ENCODE data around the gene IFI44.

IFI44 gene

GRCh38 chr1:78647238-78647637 lies 2.4 kb upstream of the IFI44 start:
- TF ChIP-seq CTCF (IDR thresholded peaks at IDR 0.05; ENCODE audit: low read length, missing control alignments) = no peak
- H3K4me3 ChIP-seq (replicated peaks; ENCODE audit: low read depth, low read length) = no peak overlapping the region
- DNase-seq (ENCODE audit: low read depth) = no peak

DNA sequence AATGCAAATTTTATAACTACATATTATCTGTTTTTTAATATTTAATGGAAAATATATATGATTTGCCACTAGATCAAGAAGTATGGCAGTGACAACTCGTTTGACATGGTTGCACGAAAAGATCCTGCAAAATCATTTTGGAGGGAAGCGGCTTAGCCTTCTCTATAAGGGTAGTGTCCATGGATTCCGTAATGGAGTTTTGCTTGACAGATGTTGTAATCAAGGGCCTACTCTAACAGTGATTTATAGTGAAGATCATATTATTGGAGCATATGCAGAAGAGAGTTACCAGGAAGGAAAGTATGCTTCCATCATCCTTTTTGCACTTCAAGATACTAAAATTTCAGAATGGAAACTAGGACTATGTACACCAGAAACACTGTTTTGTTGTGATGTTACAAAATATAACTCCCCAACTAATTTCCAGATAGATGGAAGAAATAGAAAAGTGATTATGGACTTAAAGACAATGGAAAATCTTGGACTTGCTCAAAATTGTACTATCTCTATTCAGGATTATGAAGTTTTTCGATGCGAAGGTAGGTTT lies 556 bp downstream of the IFI44 start:
- peak overlapping the region; percentile 48 for H3K4me3 ChIP-seq (replicated peaks; ENCODE audit: low read depth, low read length)
- no peak for TF ChIP-seq CTCF (IDR thresholded peaks at IDR 0.05; ENCODE audit: low read length, missing control alignments)
- peak; percentile 17 for DNase-seq (ENCODE audit: low read depth)

- no peak for TF ChIP-seq CTCF (IDR thresholded peaks at IDR 0.05; ENCODE audit: low read length, missing control alignments)
- no peak overlapping the region for H3K4me3 ChIP-seq (replicated peaks; ENCODE audit: low read depth, low read length)
- DNase-seq (ENCODE audit: low read depth) = peak; percentile 1
These were observed 1.6 kb downstream of the IFI44 start for GRCh38 chr1:78651241-78651640.

- TF ChIP-seq CTCF (IDR thresholded peaks at IDR 0.05; ENCODE audit: low read length, missing control alignments) = no peak
- DNase-seq (ENCODE audit: low read depth) = no peak
- no peak overlapping the region for H3K4me3 ChIP-seq (replicated peaks; ENCODE audit: low read depth, low read length)
These were observed 2.5 kb downstream of the IFI44 start for GRCh38 chr1:78652019-78652560.

GRCh38 chr1:78658901-78659300 lies 9.3 kb downstream of the IFI44 start:
- no peak overlapping the region for H3K4me3 ChIP-seq (replicated peaks; ENCODE audit: low read depth, low read length)
- DNase-seq (ENCODE audit: low read depth) = peak; percentile 11
- TF ChIP-seq CTCF (IDR thresholded peaks at IDR 0.05; ENCODE audit: low read length, missing control alignments) = no peak

DNA sequence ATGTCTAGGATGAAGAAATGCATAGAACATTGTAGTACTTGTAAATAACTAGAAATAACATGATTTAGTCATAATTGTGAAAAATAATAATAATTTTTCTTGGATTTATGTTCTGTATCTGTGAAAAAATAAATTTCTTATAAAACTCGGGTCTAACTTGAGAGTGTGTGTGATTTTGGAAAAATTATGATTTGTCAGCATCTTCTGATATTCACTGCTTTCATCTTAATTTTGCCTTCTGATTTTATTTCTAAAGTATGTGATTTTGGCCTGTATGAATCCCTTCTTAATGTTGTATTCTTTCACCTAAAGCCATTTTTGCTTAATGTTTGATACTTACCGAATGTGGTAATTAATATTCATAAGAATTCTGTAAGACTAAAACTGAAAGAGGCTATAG lies 14.3 kb downstream of the IFI44 start:
- no peak for TF ChIP-seq CTCF (IDR thresholded peaks at IDR 0.05; ENCODE audit: low read length, missing control alignments)

DNA sequence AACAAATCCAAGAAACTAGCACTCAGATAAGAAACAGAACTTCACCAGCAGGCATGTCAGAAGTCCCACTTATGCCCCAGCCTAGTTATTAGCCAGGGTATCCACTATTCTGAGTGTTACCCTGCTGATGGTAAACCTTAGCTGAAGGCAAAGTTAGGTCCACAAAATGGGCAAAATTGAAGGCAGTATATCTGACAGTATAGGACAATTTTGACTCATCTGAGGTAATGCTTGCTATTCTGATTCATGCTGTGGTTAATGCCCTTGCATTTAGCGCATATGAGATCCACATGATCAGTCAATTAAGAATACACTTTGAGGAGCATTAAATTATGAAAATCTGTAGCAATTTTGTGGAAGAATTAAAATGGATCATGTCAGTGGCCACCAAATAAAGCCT lies 15.1 kb downstream of the IFI44 start:
- TF ChIP-seq CTCF (IDR thresholded peaks at IDR 0.05; ENCODE audit: low read length, missing control alignments) = no peak
- no peak overlapping the region for H3K4me3 ChIP-seq (replicated peaks; ENCODE audit: low read depth, low read length)
- DNase-seq (ENCODE audit: low read depth) = no peak

More for the DNA sequence above, 14.3 kb downstream of the IFI44 start:
- no peak for DNase-seq (ENCODE audit: low read depth)
- H3K4me3 ChIP-seq (replicated peaks; ENCODE audit: low read depth, low read length) = no peak overlapping the region

All from fibroblast of pulmonary artery (primary cell).